ENCODE measurements around the gene GPC5.

- TF ChIP-seq PBX3 (IDR thresholded peaks at IDR 0.05), result no peak
- TF ChIP-seq POLR2A (IDR thresholded peaks at IDR 0.05; ENCODE audit: low read length), result no peak
- TF ChIP-seq CTCF (IDR thresholded peaks at IDR 0.05), result no peak
- TF ChIP-seq MAX (IDR thresholded peaks at IDR 0.05), result no peak
- TF ChIP-seq ZFP36 (IDR thresholded peaks at IDR 0.05; ENCODE audit: borderline replicate concordance, partially characterized antibody), result no peak
- no peak for TF ChIP-seq EP300 (IDR thresholded peaks at IDR 0.05)
- no peak for TF ChIP-seq FOXS1 (CRISPR knock-in tag; IDR thresholded peaks at IDR 0.05)
Observed at GRCh38 chr13:91643394-91643793, 245.0 kb downstream of the GPC5 start.

Measured in A549 (cell line).